Measurements from ENCODE around the gene KCNRG.
"Not testable (repeated sequence)": the region's sequence is repeated elsewhere in the genome, so short reads cannot be mapped to it uniquely, and the experiment has no call there.

KCNRG gene

GRCh38 chr13:50015258-50015657 is at the start of gene KCNRG:
TSS of gene KCNRG (plus strand) at chr13:50015444. CDS start at chr13:50015494, 50 bp downstream.
- DNase-seq = no peak
- intact Hi-C loops (cut with DNase I) = no loop called here

GRCh38 chr13:49967456-49967855 is 47.8 kb upstream of the KCNRG start:
- intact Hi-C loops (cut with DNase I) = no loop called here
- DNase-seq = no peak

GRCh38 chr13:49972709-49973108 is 42.5 kb upstream of the KCNRG start:
- intact Hi-C loops (cut with DNase I) = loop anchor here (10.0 kb wide), 1 partner anchor 942 kb away; no protein-coding TSS in a partner anchor
- no peak for DNase-seq

GRCh38 chr13:49975826-49976225 is 39.4 kb upstream of the KCNRG start:
- DNase-seq = no peak
- intact Hi-C loops (cut with DNase I) = loop anchor here (10.0 kb wide), 1 partner anchor 939 kb away; no protein-coding TSS in a partner anchor

GRCh38 chr13:49976314-49977258 is 38.7 kb upstream of the KCNRG start:
- intact Hi-C loops (cut with DNase I) = loop anchor here (10.0 kb wide), 1 partner anchor 938 kb away; no protein-coding TSS in a partner anchor

GRCh38 chr13:49977992-49978391 is 37.3 kb upstream of the KCNRG start:
- DNase-seq = no peak
- intact Hi-C loops (cut with DNase I) = loop anchor here (10.0 kb wide), 1 partner anchor 937 kb away; no protein-coding TSS in a partner anchor

More at GRCh38 chr13:49976314-49977258, 38.7 kb upstream of the KCNRG start:
- DNase-seq = peak; percentile 31 to 92 (median 78)

GRCh38 chr13:49980266-49980665 is 35.0 kb upstream of the KCNRG start:
- DNase-seq = no peak
- intact Hi-C loops (cut with DNase I) = loop anchor here (10.0 kb wide), 1 partner anchor 1085 kb away; no protein-coding TSS in a partner anchor

- intact Hi-C loops (cut with DNase I) = loop anchor here (10.0 kb wide), 1 partner anchor 1080 kb away; no protein-coding TSS in a partner anchor
- DNase-seq = no peak
Observed at GRCh38 chr13:49985129-49985528, 30.1 kb upstream of the KCNRG start.

GRCh38 chr13:49986471-49986870 is 28.8 kb upstream of the KCNRG start:
- intact Hi-C loops (cut with DNase I) = loop anchor here (10.0 kb wide), 1 partner anchor 1078 kb away; no protein-coding TSS in a partner anchor
- DNase-seq = no peak

- intact Hi-C loops (cut with DNase I) = loop anchor here (10.0 kb wide), 1 partner anchor 534 kb away; no protein-coding TSS in a partner anchor
- DNase-seq = not testable (repeated sequence)
Observed at GRCh38 chr13:49990612-49991011, 24.6 kb upstream of the KCNRG start.

- intact Hi-C loops (cut with DNase I) = loop anchor here (10.0 kb wide), 1 partner anchor 532 kb away; no protein-coding TSS in a partner anchor
- no peak for DNase-seq
Observed at GRCh38 chr13:49993111-49993510, 22.1 kb upstream of the KCNRG start.

- intact Hi-C loops (cut with DNase I) = loop anchor here (10.0 kb wide), 1 partner anchor 531 kb away; no protein-coding TSS in a partner anchor
- no peak for DNase-seq
Observed at GRCh38 chr13:49993666-49994065, 21.6 kb upstream of the KCNRG start.

GRCh38 chr13:49995625-49996101 is 19.6 kb upstream of the KCNRG start:
- intact Hi-C loops (cut with DNase I) = loop anchor here (2.0 to 10.0 kb wide), 2 partner anchors 85 to 529 kb away; no protein-coding TSS in a partner anchor
- DNase-seq = peak in 1 of 42 donors; percentile 6

GRCh38 chr13:49996161-49996915 is 18.9 kb upstream of the KCNRG start:
- intact Hi-C loops (cut with DNase I) = loop anchor here (2.0 to 10.0 kb wide), 2 partner anchors 84 to 528 kb away; no protein-coding TSS in a partner anchor
- peak; percentile 68 to 97 (median 92) for DNase-seq

- intact Hi-C loops (cut with DNase I) = loop anchor here (1.0 to 10.0 kb wide), 3 partner anchors 84 to 528 kb away; no protein-coding TSS in a partner anchor
Observed at GRCh38 chr13:49996951-49997895, 18.0 kb upstream of the KCNRG start, which contains the start of gene TRIM13. TSS of gene TRIM13 (plus strand) at chr13:49997042. CDS start at chr13:50011941, 14,899 bp downstream.

GRCh38 chr13:49997955-49998354 is 17.3 kb upstream of the KCNRG start:
- intact Hi-C loops (cut with DNase I) = loop anchor here (1.0 to 10.0 kb wide), 3 partner anchors 83 to 527 kb away; no protein-coding TSS in a partner anchor

More at GRCh38 chr13:49996951-49997895, 18.0 kb upstream of the KCNRG start, which contains the start of gene TRIM13:
- peak; percentile 82 to 96 (median 91) for DNase-seq

More at GRCh38 chr13:49997955-49998354, 17.3 kb upstream of the KCNRG start:
- no peak for DNase-seq
